Epithelial cell of esophagus (primary cell): ENCODE measurements around the gene ZFAND2B.

ENCODE experiments used
- DNase-seq: peaks from one replicate; pipeline ENCODE4 v3.0.0; 2010; ENCODE audit warnings: low read depth
- H3K4me3 ChIP-seq: 2 replicates; pipeline ENCODE4 v1.5.1; 2011; ENCODE audit warnings: mild to moderate bottlenecking, low read length, control low read depth
- TF ChIP-seq, protein P1 (sequence below): IDR thresholded peaks from 2 replicates; pipeline ENCODE4 v1.5.1; 2011; ENCODE audit warnings: low read depth, mild to moderate bottlenecking, low read length, control low read depth, inconsistent platforms; ENCODE audit not compliant: insufficient read depth; ENCODE audit errors: missing control alignments

The ZFAND2B gene, protein sequence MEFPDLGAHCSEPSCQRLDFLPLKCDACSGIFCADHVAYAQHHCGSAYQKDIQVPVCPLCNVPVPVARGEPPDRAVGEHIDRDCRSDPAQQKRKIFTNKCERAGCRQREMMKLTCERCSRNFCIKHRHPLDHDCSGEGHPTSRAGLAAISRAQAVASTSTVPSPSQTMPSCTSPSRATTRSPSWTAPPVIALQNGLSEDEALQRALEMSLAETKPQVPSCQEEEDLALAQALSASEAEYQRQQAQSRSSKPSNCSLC

DNA sequence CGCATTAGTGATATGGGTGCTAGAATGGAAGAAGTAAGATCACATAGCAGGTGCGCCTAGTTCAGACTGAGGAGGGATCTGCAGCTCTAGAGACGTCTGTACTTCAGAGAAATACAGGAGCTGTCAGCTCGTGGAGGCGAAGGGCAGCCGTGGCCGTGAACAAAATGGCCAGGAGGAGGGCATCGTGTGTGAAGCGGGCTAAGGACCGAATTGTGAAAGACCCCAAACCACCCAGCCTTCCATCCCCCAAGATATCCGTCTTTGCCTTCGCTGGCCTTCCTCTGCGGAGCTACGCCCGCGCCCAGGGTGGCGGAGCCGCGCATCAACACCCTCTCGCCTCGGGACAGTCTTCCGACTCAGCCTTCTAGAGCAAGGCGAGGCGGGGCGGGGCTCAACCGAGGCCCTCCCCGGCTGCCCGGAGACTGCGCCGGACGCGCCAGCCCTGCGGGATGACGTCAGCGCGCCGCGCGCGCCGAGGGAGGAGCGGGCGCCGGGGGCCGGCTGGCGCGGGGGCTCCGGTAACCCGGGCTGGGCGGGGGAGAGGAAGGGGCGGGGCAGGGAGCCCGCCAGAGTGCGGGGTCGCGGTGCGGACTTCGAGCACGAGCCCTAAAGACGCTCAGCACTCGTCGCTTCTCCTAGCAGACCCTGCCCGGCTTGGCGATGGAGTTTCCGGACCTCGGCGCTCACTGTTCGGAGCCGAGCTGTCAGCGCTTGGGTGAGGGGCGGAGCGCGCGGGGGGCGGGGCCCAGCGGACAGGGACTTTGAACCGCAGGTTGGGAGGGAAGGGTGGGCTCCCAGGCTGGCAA lies at the start of gene ZFAND2B:
Gene ZFAND2B, plus strand, starts transcription at position 455 of the 806 bp plus-strand sequence. Its CDS starts 206 bp downstream, at position 661.
- peak within 1 kb of the TSS; percentile 70 for H3K4me3 ChIP-seq
- TF ChIP-seq, protein P1, sequence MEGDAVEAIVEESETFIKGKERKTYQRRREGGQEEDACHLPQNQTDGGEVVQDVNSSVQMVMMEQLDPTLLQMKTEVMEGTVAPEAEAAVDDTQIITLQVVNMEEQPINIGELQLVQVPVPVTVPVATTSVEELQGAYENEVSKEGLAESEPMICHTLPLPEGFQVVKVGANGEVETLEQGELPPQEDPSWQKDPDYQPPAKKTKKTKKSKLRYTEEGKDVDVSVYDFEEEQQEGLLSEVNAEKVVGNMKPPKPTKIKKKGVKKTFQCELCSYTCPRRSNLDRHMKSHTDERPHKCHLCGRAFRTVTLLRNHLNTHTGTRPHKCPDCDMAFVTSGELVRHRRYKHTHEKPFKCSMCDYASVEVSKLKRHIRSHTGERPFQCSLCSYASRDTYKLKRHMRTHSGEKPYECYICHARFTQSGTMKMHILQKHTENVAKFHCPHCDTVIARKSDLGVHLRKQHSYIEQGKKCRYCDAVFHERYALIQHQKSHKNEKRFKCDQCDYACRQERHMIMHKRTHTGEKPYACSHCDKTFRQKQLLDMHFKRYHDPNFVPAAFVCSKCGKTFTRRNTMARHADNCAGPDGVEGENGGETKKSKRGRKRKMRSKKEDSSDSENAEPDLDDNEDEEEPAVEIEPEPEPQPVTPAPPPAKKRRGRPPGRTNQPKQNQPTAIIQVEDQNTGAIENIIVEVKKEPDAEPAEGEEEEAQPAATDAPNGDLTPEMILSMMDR: peak; percentile 9
- peak; percentile 95 for DNase-seq

DNA sequence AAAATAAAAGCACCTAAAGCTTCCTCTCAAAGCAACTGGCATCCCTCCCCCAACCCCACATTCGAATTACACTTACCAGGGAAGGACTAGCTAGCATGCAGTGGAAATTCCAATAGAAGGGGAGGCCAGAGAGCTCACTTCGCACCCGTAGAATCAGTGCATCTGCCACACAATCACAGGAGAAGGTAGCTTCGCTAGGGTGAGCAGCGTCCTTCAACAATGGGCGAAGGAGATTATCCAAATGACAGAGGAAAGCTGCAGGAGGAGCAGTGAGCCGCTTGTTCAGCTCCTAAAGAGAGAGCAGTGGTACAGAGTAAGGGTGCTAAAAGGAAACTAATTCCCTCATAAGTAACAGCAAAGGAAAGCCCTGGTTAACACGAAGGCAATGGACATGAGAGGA lies 49.2 kb upstream of the ZFAND2B start:
- TF ChIP-seq, protein P1: no peak
- no peak for DNase-seq
- H3K4me3 ChIP-seq: no peak overlapping the region

DNA sequence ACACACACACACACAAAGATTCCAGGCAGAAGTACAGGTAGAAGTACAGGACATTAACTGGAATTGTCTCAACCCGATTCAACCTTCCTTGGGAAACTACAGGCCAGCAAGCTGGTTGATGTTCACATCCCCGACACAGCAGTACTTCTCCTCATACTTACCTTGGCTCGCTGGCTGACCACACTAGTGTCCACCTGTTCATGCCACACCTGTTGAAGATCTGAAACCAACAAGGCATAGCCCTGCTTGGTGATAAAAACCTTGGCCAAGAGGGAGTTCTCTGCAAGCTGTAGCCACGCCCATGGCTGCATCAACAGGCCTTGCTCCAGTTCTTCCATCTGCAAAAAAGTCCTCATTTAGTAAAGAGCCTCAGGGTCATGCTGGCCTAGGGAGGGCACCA lies 48.6 kb upstream of the ZFAND2B start:
- TF ChIP-seq, protein P1: no peak
- H3K4me3 ChIP-seq: no peak overlapping the region
- no peak for DNase-seq

DNA sequence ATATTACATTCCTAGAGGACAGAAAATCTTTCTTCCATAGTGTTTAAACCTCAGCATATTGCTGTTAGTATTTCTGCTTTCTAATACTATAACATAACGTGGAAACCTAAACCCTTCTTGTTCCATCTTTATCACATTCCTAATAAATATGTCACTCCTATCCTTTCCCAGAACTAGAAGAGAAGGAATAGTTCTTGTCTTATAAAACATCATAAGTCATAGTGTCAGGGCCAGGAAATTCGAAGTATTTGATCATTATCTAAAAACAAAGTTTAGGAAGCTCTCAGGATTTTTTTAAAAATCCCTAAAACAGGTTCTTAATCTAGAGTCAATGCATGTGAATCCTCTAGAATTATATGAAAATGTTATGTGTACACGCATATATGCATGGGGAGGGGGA lies 48.0 kb upstream of the ZFAND2B start:
- TF ChIP-seq, protein P1: no peak
- no peak for DNase-seq

DNA sequence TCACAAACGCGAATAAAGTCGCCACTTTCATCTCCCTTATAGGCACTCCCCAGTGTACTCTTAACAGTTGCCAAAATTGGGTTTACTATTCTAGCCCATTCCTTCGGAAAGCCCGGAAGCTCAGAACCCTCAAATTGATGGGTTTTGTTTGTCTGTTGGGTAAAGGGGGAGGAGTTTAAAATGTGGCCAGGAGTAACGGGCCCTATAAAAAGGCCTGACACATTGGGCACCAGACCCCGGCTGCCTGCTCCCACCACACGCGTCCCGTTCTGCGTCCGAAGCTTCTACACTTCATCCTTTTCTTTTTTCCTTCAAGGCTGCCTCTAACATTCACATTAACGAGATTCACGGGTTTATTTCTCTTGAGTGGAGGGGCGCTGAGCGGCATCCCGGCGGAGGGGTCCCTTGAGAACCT lies 46.8 kb upstream of the ZFAND2B start:
- DNase-seq: no peak
- TF ChIP-seq, protein P1: no peak
- H3K4me3 ChIP-seq: peak overlapping the region; percentile 65

More for the DNA sequence above, 48.0 kb upstream of the ZFAND2B start:
- H3K4me3 ChIP-seq: no peak overlapping the region

DNA sequence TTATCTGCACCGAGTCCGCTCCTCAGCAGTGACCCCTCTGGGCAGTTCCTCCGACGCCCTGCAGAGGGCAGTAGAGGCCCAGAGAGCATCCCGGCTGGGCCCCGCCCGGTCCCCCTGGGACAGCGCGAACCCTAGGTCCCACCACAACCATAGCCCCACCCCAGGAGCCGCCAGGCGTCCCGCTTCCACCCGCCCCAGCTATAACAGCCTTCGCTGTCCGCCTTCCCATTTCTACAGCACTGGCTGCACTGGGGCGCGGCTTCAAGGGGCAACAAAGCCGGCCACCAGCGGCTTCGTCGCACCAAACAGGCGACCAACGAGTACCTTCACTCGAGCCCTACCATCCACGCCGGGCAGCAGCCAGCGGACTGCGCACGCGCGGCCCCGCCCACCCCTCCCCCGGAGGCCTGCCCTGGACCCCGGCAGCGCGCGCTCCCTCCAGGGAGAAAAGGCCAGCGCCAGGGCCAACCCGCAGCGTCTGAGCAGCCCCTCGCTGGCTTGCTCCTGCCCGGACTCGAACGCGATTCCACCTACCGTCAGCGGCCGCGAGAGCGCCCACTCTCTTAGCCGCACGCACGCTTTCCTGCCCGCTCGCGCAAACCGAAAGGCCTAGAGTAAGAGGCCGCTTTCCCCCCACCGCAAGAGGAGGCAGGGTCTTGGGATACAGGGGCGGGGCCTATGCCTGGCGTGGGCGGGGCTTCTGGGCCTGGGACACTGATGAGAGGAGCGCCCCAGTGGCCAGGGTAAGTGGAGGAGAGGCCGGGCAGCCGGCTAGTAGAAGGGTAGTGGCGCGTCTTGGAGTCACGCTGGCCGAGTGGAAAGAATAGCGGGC lies 46.2 kb upstream of the ZFAND2B start, which contains the start of gene NHEJ1:
Gene NHEJ1, minus strand, starts transcription at position 630 of the 832 bp plus-strand sequence. CDS start 2,453 bp downstream, outside the sequence.
- TF ChIP-seq, protein P1: peak; percentile 95
- H3K4me3 ChIP-seq: peak within 1 kb of the TSS; percentile 65
- DNase-seq: peak; percentile 90
